RWPE2 (cell line): ENCODE measurements around the gene PPIG.
"Not testable (repeated sequence)": the region's sequence is repeated elsewhere in the genome, so short reads cannot be mapped to it uniquely, and the experiment has no call there.

ENCODE experiments used
- ATAC-seq: fragments of 200-7000 bp; cut with Tn5 transposase; 3 replicates; pipeline ENCODE4 v1.9.1; 2021; ENCODE audit warnings: low read depth
- DNase-seq: peaks from one replicate; pipeline ENCODE4 v3.0.0-alpha.2; 2020; ENCODE audit warnings: low spot score
- H3K27ac ChIP-seq: fragments of 450-650 bp; 2 replicates; pipeline ENCODE4 v1.5.1; 2017; ENCODE audit warnings: mild to moderate bottlenecking; ENCODE audit not compliant: poor library complexity, severe bottlenecking
- H3K27me3 ChIP-seq: fragments of 250-450 bp; sonication (Bioruptor Pico); 2 replicates; pipeline ENCODE4 v1.5.1; 2021; ENCODE audit warnings: mild to moderate bottlenecking, moderate library complexity; ENCODE audit not compliant: insufficient read depth, poor library complexity, severe bottlenecking
- H3K36me3 ChIP-seq: fragments of 250-450 bp; sonication (Bioruptor Pico); 2 replicates; pipeline ENCODE4 v1.5.1; 2020; ENCODE audit warnings: low read depth, mild to moderate bottlenecking, moderate library complexity
- H3K4me1 ChIP-seq: fragments of 250-450 bp; sonication (Bioruptor Pico); 2 replicates; pipeline ENCODE4 v1.5.1; 2021; ENCODE audit warnings: mild to moderate bottlenecking, moderate library complexity; ENCODE audit not compliant: insufficient read depth, poor library complexity, severe bottlenecking
- H3K4me3 ChIP-seq: fragments of 250-450 bp; sonication (Bioruptor Pico); 2 replicates; pipeline ENCODE4 v1.5.1; 2021; ENCODE audit warnings: mild to moderate bottlenecking, moderate library complexity; ENCODE audit not compliant: severe bottlenecking
- H3K9me3 ChIP-seq: fragments of 250-450 bp; sonication (Bioruptor Pico); 2 replicates; pipeline ENCODE4 v1.5.1; 2021; ENCODE audit warnings: mild to moderate bottlenecking, moderate library complexity; ENCODE audit not compliant: severe bottlenecking
- CTCF ChIP-seq: fragments of 450-650 bp; IDR thresholded peaks from one replicate; pipeline ENCODE4 v1.5.1; 2017; ENCODE audit warnings: mild to moderate bottlenecking, moderate library complexity; ENCODE audit not compliant: poor library complexity, severe bottlenecking

Gene PPIG

GRCh38 chr2:169684135-169684565, 100.0 kb downstream of the PPIG start:
- no peaks in the 10 kb centered on the region for H3K27me3 ChIP-seq
- TF ChIP-seq CTCF, result no peak
- H3K36me3 ChIP-seq, result no peaks in the 10 kb centered on the region
- H3K27ac ChIP-seq, result no peak overlapping the region
- no peaks in the 10 kb centered on the region for H3K4me1 ChIP-seq
- ATAC-seq, result no peak
- DNase-seq, result no peak
- no peak overlapping the region for H3K4me3 ChIP-seq
- H3K9me3 ChIP-seq, result no peaks in the 10 kb centered on the region

GRCh38 chr2:169684712-169685111, 100.6 kb downstream of the PPIG start:
- H3K36me3 ChIP-seq, ATAC-seq, H3K27me3 ChIP-seq, H3K9me3 ChIP-seq, H3K27ac ChIP-seq, DNase-seq, H3K4me1 ChIP-seq, H3K4me3 ChIP-seq: not testable (repeated sequence)

GRCh38 chr2:169686825-169687224, 102.7 kb downstream of the PPIG start:
- H3K4me3 ChIP-seq, DNase-seq, H3K27me3 ChIP-seq, H3K4me1 ChIP-seq, H3K9me3 ChIP-seq, H3K36me3 ChIP-seq, ATAC-seq, H3K27ac ChIP-seq: not testable (repeated sequence)

GRCh38 chr2:169687943-169688342, 103.8 kb downstream of the PPIG start:
- not testable (repeated sequence) for H3K4me3 ChIP-seq, H3K9me3 ChIP-seq, H3K4me1 ChIP-seq, DNase-seq, H3K27me3 ChIP-seq, H3K27ac ChIP-seq, ATAC-seq, H3K36me3 ChIP-seq

GRCh38 chr2:169690958-169691357, 106.8 kb downstream of the PPIG start:
- no peak for ATAC-seq

More at GRCh38 chr2:169690958-169691357, 106.8 kb downstream of the PPIG start:
- no peak for TF ChIP-seq CTCF
- no peak for DNase-seq
- H3K4me3 ChIP-seq, result no peak overlapping the region
- no peaks in the 10 kb centered on the region for H3K4me1 ChIP-seq
- no peaks in the 10 kb centered on the region for H3K36me3 ChIP-seq
- no peak overlapping the region for H3K27ac ChIP-seq
- no peaks in the 10 kb centered on the region for H3K9me3 ChIP-seq
- H3K27me3 ChIP-seq, result no peaks in the 10 kb centered on the region
